K562 (cell line): Measurements from ENCODE around the gene RPTOR. TPM values are rescaled to one million over a fixed set of nuclear protein-coding genes. Genes with fewer than 3 reads are reported as not detected.

ENCODE experiments used
- ATAC-seq: fragments of 200-7000 bp; cut with Tn5 transposase; 3 replicates; pipeline ENCODE4 v1.9.1; 2020; ENCODE audit warnings: moderate library complexity
- BruUV-seq: library from RNA; stranded (reverse); fragments of 400-500 nt; replicated peaks from 2 replicates; lab custom pipeline; 2021; lab: Mats Ljungman, UMichigan
- CTCF ChIA-PET: fragments of 300-600 bp; formaldehyde crosslinking; extraction: SDS; loops from one replicate; lab custom pipeline; 2021; ENCODE audit warnings: low intra/inter-chr PET ratio; lab: Yijun Ruan, JAX
- POLR2A ChIA-PET: fragments of 300-600, 350-650 bp; sonication (Branson Sonifier 250); formaldehyde crosslinking; extraction: SDS; loops from one replicate; lab custom pipeline; 2021; ENCODE audit warnings: antibody characterized with exemption, inconsistent platforms; lab: Yijun Ruan, JAX
- DNase-seq, 4 experiments: peaks; one replicate each; pipeline versions ENCODE4 v3.0.0 to v3.0.0-alpha.2; 2011 to 2018; ENCODE audit warnings: low spot score in 3 of 4, mixed read lengths in 3 of 4; ENCODE audit errors: extremely low read depth in 1 of 4
- FAIRE-seq: peaks from 2 replicates; lab custom pipeline; 2011; peaks lifted over from hg19 to GRCh38; lab: Jason Lieb, UNC
- H2AFZ ChIP-seq: 2 replicates; pipeline ENCODE4 v1.6.0; 2011; ENCODE audit warnings: low read depth, low read length, control low read depth, inconsistent platforms
- H3K27ac ChIP-seq: fragments of 200-600 bp; 3 replicates; pipeline ENCODE4 v1.8.0; 2011; ENCODE audit warnings: low read depth, mild to moderate bottlenecking, control low read depth, inconsistent platforms, low read length, moderate library complexity, mixed read lengths; ENCODE audit errors: extremely low read depth
- H3K27me3 ChIP-seq, 2 experiments: fragments of 300-600 bp in 1 of 2; 2 replicates in 1 of 2; 3 replicates in 1 of 2; pipeline versions ENCODE4 v1.6.0 to v1.8.0; 2011; ENCODE audit warnings: inconsistent platforms in 2 of 2, low read length in 2 of 2, mild to moderate bottlenecking in 1 of 2, mixed read lengths in 1 of 2, moderate library complexity in 1 of 2; ENCODE audit not compliant: control insufficient read depth in 2 of 2, insufficient read depth in 2 of 2
- H3K36me3 ChIP-seq: fragments of 300-600 bp; 3 replicates; pipeline ENCODE4 v1.8.0; 2011; ENCODE audit warnings: mild to moderate bottlenecking, low read length, inconsistent platforms; ENCODE audit not compliant: control insufficient read depth, insufficient read depth
- H3K4me1 ChIP-seq, 2 experiments: fragments of 200-600 bp in 1 of 2; replicated peaks in 1 of 2; 2 replicates in 1 of 2; 3 replicates in 1 of 2; pipeline versions ENCODE4 v1.5.1 to v1.8.0; 2011; ENCODE audit warnings: inconsistent platforms in 2 of 2, low read length in 2 of 2, mild to moderate bottlenecking in 1 of 2, mixed read lengths in 1 of 2, moderate library complexity in 1 of 2; ENCODE audit not compliant: control insufficient read depth in 2 of 2, insufficient read depth in 2 of 2
- H3K4me2 ChIP-seq: 2 replicates; pipeline ENCODE4 v1.6.1; 2011; ENCODE audit warnings: low read length, control low read depth, inconsistent platforms, mixed read lengths; ENCODE audit not compliant: insufficient read depth
- H3K4me3 ChIP-seq: fragments of 200-600 bp; sonication (generic), shearing (Covaris generic); 2 replicates; pipeline ENCODE4 v1.5.1; 2016; ENCODE audit warnings: control low read depth, inconsistent platforms
- H3K79me2 ChIP-seq: fragments of 200-600 bp; 3 replicates; pipeline ENCODE4 v1.8.0; 2011; ENCODE audit warnings: low read length, inconsistent platforms; ENCODE audit not compliant: control insufficient read depth, insufficient read depth
- H3K9ac ChIP-seq, 2 experiments: 2 replicates each; pipeline versions ENCODE4 v1.6.0 to v1.6.1; 2011; ENCODE audit warnings: low read depth in 2 of 2, low read length in 2 of 2, control low read depth in 1 of 2, inconsistent platforms in 1 of 2, mild to moderate bottlenecking in 1 of 2, mixed read lengths in 1 of 2; ENCODE audit not compliant: insufficient read depth in 1 of 2
- H3K9me1 ChIP-seq: one replicate; pipeline ENCODE4 v1.6.0; 2011; ENCODE audit warnings: inconsistent platforms, mild to moderate bottlenecking, low read length, moderate library complexity; ENCODE audit not compliant: control insufficient read depth, insufficient read depth
- H3K9me3 ChIP-seq: replicated peaks from 2 replicates; pipeline ENCODE4 v1.5.1; 2011; ENCODE audit warnings: low read depth, low read length, inconsistent platforms; ENCODE audit not compliant: control insufficient read depth, insufficient read depth
- H4K20me1 ChIP-seq: replicated peaks from 2 replicates; pipeline ENCODE4 v1.6.1; 2011; ENCODE audit warnings: low read length, inconsistent platforms, mixed read lengths; ENCODE audit not compliant: control insufficient read depth, insufficient read depth
- MAZ ChIP-seq, 2 experiments: fragments of 450-650 bp in 1 of 2; sonication (generic) in 1 of 2; formaldehyde crosslinking; IDR thresholded peaks in 1 of 2; conservative IDR thresholded peaks in 1 of 2; 2 replicates each; pipeline versions ENCODE4 v1.4.0 to v1.5.0; 2020; ENCODE audit warnings: mild to moderate bottlenecking in 1 of 2, missing genetic modification reagents in 1 of 2
- MED1 ChIP-seq: sonication (generic); formaldehyde crosslinking; IDR thresholded peaks from 2 replicates; pipeline ENCODE4 v1.8.1; 2023; ENCODE audit warnings: missing genetic modification reagents, borderline replicate concordance
- MTA2 ChIP-seq: fragments of 450-650 bp; IDR thresholded peaks from 2 replicates; pipeline ENCODE4 v1.6.1; 2016; ENCODE audit warnings: low read depth
- RAD21 ChIP-seq, 2 experiments: fragments of 250-450 bp in 1 of 2; fragments of 450-650 bp in 1 of 2; sonication (Bioruptor Pico) in 1 of 2; formaldehyde crosslinking in 1 of 2; IDR thresholded peaks in 1 of 2; conservative IDR thresholded peaks in 1 of 2; 2 replicates each; pipeline versions ENCODE4 v1.4.0 to v1.8.0; 2020 to 2022; ENCODE audit warnings: mild to moderate bottlenecking in 2 of 2, moderate library complexity in 1 of 2
- RB1 ChIP-seq: fragments of 450-650 bp; IDR thresholded peaks from 2 replicates; pipeline ENCODE4 v1.6.1; 2017; ENCODE audit warnings: low read depth, mild to moderate bottlenecking
- SMC3 ChIP-seq: conservative IDR thresholded peaks from 2 replicates; pipeline ENCODE4 v1.6.1; 2011; ENCODE audit warnings: low read depth, low read length, improper control_type of control experiment; ENCODE audit not compliant: insufficient read depth
- STAG1 ChIP-seq: sonication (generic); formaldehyde crosslinking; IDR thresholded peaks from 2 replicates; pipeline ENCODE4 v1.5.0; 2020; ENCODE audit warnings: missing genetic modification reagents, borderline replicate concordance
- ZBTB7A ChIP-seq: IDR thresholded peaks from 2 replicates; pipeline ENCODE4 v1.6.1; 2011; ENCODE audit warnings: low read depth, mild to moderate bottlenecking, low read length, moderate library complexity, borderline replicate concordance; ENCODE audit not compliant: control insufficient read depth
- ZNF24 ChIP-seq: fragments of 450-650 bp; IDR thresholded peaks from 2 replicates; pipeline ENCODE4 v1.6.1; 2016
- WGBS: fragments of 100-300 bp; shearing (Covaris generic); methylation state at CpG from one replicate; pipeline ENCODE4 v1.1.6; 2016; ENCODE audit warnings: low coverage, mixed read lengths; ENCODE audit not compliant: insufficient coverage; ENCODE audit errors: missing lambda C conversion rate; 5-methylcytosine and 5-hydroxymethylcytosine counted together
- in situ Hi-C: fragments of 300-500 bp; cut with MboI; formaldehyde crosslinking; loops from 4 replicates; pipeline ENCODE4 v1.15.0; 2018; ENCODE audit warnings: inconsistent platforms, mixed read lengths
- intact Hi-C: fragments of 100-400 bp; cut with micrococcal nuclease; formaldehyde crosslinking; loops from 2 replicates; pipeline ENCODE4 v1.14.2; 2022
- polyA plus RNA-seq, 8 experiments: library from polyadenylated mRNA; depleted of rRNA in 4 of 8; stranded (reverse) in 5 of 8; unstranded in 3 of 8; fragments of >200 nt; fragmentation: Nextera tagmentation in 2 of 8; fragmentation: Illumina TruSeq in 1 of 8; extraction: Ambion mirVana in 2 of 8; extraction: Trizol in 1 of 8; gene quantifications; 2 replicates each; pipeline versions ENCODE4 v1.2.1 to v1.2.3, GENCODE V29; 2011 to 2014; ENCODE audit warnings: inconsistent platforms in 1 of 8, missing spikeins in 1 of 8
- total RNA-seq, 7 experiments: library from RNA; depleted of rRNA in 6 of 7; stranded (reverse); fragments of >200 nt in 6 of 7; fragmentation: Illumina TruSeq in 2 of 7; extraction: Trizol in 2 of 7; gene quantifications; 2 replicates each; pipeline versions ENCODE4 v1.2.1 to v1.2.3, GENCODE V29; 2011 to 2021; ENCODE audit warnings: low replicate concordance in 1 of 7
- TF ChIP-seq, protein P1 (sequence below): fragments of 450-650 bp; formaldehyde crosslinking; IDR thresholded peaks from 2 replicates; pipeline ENCODE4 v1.4.0; 2020; ENCODE audit warnings: mild to moderate bottlenecking, moderate library complexity
- TF ChIP-seq, protein P2 (sequence below), 3 experiments: IDR thresholded peaks in 2 of 3; conservative IDR thresholded peaks in 1 of 3; 2 replicates each; pipeline ENCODE4 v1.5.1; 2011 to 2012; ENCODE audit warnings: low read length in 3 of 3, mild to moderate bottlenecking in 3 of 3, control low read depth in 2 of 3, improper control_type of control experiment in 1 of 3, inconsistent platforms in 1 of 3, low read depth in 1 of 3, mixed read lengths in 1 of 3, moderate library complexity in 1 of 3; ENCODE audit not compliant: insufficient read depth in 2 of 3
- TF ChIP-seq, protein P3 (sequence below): sonication (generic); formaldehyde crosslinking; IDR thresholded peaks from 2 replicates; pipeline ENCODE4 v1.5.0; 2020; ENCODE audit warnings: missing genetic modification reagents

Gene RPTOR
- total and polyA plus RNA-seq, 9 of the 15 experiments (the other 6 are each of a cell fraction or from before 2014, with no cell fraction given) = 0.24 to 54.1 (median 10.2) TPM

DNA sequence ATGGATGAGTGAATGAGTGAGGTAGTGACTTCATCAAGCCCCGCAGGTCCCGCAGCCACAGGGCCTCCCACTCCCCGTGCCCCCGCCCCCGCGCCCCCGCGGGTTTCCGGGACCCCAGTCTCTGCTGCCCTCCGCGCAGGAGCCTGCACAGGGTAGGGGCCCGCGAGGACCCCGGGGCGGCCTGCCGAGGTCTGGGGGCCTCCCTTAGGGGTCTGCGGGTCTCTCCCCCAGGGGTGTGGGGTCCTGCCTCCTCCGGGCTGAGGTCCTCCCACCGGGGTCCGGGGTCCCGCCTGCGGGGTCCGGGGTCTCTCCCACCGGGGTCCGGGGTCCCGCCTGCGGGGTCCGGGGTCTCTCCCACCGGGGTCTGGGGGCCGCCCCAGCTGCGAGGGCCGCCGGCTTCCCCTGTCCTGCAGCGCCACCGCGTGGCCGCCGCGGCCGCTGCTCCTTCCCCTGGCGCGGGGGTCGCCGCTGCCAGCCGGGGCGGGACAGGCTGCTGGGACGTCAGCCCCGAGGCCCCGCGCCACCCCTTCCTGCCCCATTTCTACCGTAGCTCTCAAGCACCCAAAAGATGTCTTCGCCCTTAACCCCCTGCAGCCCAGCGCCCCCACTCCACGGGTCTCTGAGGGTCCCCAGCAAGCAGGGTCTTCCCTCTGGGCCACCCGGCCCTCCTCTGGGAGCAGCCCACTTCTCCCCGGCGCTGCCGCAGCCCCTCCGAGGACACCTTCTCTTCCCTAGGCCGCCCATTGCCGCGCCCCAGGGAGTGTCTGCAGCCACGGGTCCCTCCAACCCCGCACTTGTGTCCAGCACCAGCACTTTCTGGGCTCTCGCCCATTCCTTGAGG, 436.6 kb downstream of the RPTOR start:
- FAIRE-seq = no peak
- in situ Hi-C loops = loop anchor here (5.0 to 10.0 kb wide), 2 partner anchors 554 to 786 kb away; no protein-coding TSS in a partner anchor
- TF ChIP-seq, protein P1, sequence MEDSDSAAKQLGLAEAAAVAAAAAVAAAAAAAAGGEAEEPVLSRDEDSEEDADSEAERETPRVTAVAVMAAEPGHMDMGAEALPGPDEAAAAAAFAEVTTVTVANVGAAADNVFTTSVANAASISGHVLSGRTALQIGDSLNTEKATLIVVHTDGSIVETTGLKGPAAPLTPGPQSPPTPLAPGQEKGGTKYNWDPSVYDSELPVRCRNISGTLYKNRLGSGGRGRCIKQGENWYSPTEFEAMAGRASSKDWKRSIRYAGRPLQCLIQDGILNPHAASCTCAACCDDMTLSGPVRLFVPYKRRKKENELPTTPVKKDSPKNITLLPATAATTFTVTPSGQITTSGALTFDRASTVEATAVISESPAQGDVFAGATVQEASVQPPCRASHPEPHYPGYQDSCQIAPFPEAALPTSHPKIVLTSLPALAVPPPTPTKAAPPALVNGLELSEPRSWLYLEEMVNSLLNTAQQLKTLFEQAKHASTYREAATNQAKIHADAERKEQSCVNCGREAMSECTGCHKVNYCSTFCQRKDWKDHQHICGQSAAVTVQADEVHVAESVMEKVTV (CRISPR knock-in tag) = peak; percentile 51
- TF ChIP-seq, protein P2, sequence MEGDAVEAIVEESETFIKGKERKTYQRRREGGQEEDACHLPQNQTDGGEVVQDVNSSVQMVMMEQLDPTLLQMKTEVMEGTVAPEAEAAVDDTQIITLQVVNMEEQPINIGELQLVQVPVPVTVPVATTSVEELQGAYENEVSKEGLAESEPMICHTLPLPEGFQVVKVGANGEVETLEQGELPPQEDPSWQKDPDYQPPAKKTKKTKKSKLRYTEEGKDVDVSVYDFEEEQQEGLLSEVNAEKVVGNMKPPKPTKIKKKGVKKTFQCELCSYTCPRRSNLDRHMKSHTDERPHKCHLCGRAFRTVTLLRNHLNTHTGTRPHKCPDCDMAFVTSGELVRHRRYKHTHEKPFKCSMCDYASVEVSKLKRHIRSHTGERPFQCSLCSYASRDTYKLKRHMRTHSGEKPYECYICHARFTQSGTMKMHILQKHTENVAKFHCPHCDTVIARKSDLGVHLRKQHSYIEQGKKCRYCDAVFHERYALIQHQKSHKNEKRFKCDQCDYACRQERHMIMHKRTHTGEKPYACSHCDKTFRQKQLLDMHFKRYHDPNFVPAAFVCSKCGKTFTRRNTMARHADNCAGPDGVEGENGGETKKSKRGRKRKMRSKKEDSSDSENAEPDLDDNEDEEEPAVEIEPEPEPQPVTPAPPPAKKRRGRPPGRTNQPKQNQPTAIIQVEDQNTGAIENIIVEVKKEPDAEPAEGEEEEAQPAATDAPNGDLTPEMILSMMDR (IDR thresholded peaks at IDR 0.05 in 2 of 3, conservative IDR thresholded peaks at IDR 0.05 in 1 of 3; ENCODE audit: insufficient read depth in 2 of 3, low read depth in 1 of 3, low read length in 3 of 3) = peak; percentile 59 to 77 (median 61)
- TF ChIP-seq SMC3 (peak; percentile 66; the same call in 1 of the 2 replicates), ZNF24 (peak; percentile 76), MTA2 (no peak), MAZ (CRISPR knock-in tag; conservative IDR thresholded peaks at IDR 0.05 in 1 of 2, IDR thresholded peaks at IDR 0.05 in 1 of 2) (0 out of 4 replicates have a peak, but pooled peaks of 1 of the 2 experiments have one; percentile 18), RAD21 (CRISPR knock-in tag; conservative IDR thresholded peaks at IDR 0.05 in 1 of 2, IDR thresholded peaks at IDR 0.05 in 1 of 2) (peak; percentile 75 to 88), MED1 (no peak), RB1 (peak; percentile 64; the same call in 1 of the 2 replicates), STAG1 (CRISPR knock-in tag) (peak; percentile 98), ZBTB7A (peak; percentile 98)
- TF ChIP-seq, protein P3, sequence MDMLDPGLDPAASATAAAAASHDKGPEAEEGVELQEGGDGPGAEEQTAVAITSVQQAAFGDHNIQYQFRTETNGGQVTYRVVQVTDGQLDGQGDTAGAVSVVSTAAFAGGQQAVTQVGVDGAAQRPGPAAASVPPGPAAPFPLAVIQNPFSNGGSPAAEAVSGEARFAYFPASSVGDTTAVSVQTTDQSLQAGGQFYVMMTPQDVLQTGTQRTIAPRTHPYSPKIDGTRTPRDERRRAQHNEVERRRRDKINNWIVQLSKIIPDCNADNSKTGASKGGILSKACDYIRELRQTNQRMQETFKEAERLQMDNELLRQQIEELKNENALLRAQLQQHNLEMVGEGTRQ (CRISPR knock-in tag) = no peak

More for the DNA sequence above, 436.6 kb downstream of the RPTOR start:
- intact Hi-C loops = loop anchor here (5.0 to 10.0 kb wide), 2 partner anchors 244 to 554 kb away; partner anchors contain the start of gene CEP131
- peak; percentile 84 for ATAC-seq
- no peaks in the 10 kb centered on the region for H3K79me2 ChIP-seq
- H3K9me1 ChIP-seq = no peaks in the 10 kb centered on the region
- BruUV-seq = no TSS peak
- CTCF ChIA-PET = interaction anchor here (0.6 to 2.0 kb wide), 6 partner anchors 120 to 973 kb away, joined by 3 to 17 read pairs (median 4); no protein-coding TSS in a partner anchor
- 12% methylated on average over 19 of the region's 65 CpGs for WGBS
- H3K4me3 ChIP-seq = peak overlapping the region; percentile 22; the same call in 1 of the 2 replicates
- H4K20me1 ChIP-seq = 0 out of 2 replicates have a peak, but pooled peaks cover 9% of the 10 kb centered on the region
- POLR2A ChIA-PET = interaction anchor here (0.6 kb wide), 1 partner anchor 139 kb away, joined by 3 read pairs; no protein-coding TSS in a partner anchor
- no peak overlapping the region for H3K27ac ChIP-seq
- peaks cover 0 to 38% of the 10 kb centered on the region in 2 experiments; a peak in 3 of 5 replicates for H3K4me1 ChIP-seq
- no peak overlapping the region for H3K4me2 ChIP-seq
- H3K27me3 ChIP-seq = peaks cover 12 to 31% of the 10 kb centered on the region in 2 experiments; a peak in 4 of 5 replicates
- no peak overlapping the region for H3K9ac ChIP-seq
- DNase-seq = peak in 3 of 4 experiments; percentile 80 to 83 (median 82)
- H2AFZ ChIP-seq = no peak overlapping the region
- no peaks in the 10 kb centered on the region for H3K9me3 ChIP-seq
- H3K36me3 ChIP-seq = no peaks in the 10 kb centered on the region
